Measurements from ENCODE around the gene ABHD12. TPM values are rescaled to one million over a fixed set of nuclear protein-coding genes. Genes with fewer than 3 reads are reported as not detected.

ABHD12 gene
- polyA plus RNA-seq, 3 donors from 2014 or later = 41.8 to 77.8 (median 49.2) TPM

- no peaks in the 10 kb centered on the region for H3K4me1 Mint-ChIP-seq
- DNase-seq = no peak
- peaks cover 4 to 21% (median 16%) of the 10 kb centered on the region in 3 donors for H3K36me3 Mint-ChIP-seq
- H3K9me3 Mint-ChIP-seq = no peaks in the 10 kb centered on the region
- H3K4me3 Mint-ChIP-seq = no peak overlapping the region
- peaks cover 2 to 6% (median 4%) of the 10 kb centered on the region in 3 donors for H3K27me3 Mint-ChIP-seq (ENCODE audit: low read depth in 3 of 3)
- H3K27ac Mint-ChIP-seq = no peak overlapping the region
Measured at GRCh38 chr20:25287631-25288290, 102.9 kb downstream of the ABHD12 start.

DNA sequence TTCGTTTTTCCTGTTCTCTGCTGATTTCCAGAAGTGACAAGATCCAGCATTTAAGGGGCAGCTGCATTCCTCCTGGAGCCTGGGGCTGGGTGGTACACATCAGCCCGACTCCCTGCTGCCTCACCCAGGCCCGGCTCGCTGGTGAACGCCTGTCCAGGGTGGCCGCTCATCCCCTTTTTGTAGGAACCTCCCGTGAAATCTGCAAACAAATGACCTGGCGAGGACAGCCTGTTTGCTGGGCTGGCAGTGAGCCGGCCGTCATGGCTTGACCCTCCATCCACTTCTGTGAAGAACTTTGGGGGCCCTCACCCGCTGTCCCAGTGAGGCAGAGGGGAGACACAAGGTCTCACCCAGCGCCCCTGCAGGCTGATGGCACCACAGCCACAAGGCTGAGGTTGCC, 103.7 kb downstream of the ABHD12 start:
- Mint-ChIP-seq H3K9me3 (no peaks in the 10 kb centered on the region), H3K4me1 (no peaks in the 10 kb centered on the region), H3K4me3 (no peak overlapping the region), H3K27me3 (ENCODE audit: low read depth in 3 of 3) (peaks cover 2 to 6% (median 4%) of the 10 kb centered on the region in 3 donors), H3K36me3 (peaks cover 4 to 21% (median 16%) of the 10 kb centered on the region in 3 donors), H3K27ac (no peak overlapping the region)
- DNase-seq = no peak

- Mint-ChIP-seq H3K4me1 (no peaks in the 10 kb centered on the region), H3K9me3 (no peaks in the 10 kb centered on the region), H3K27me3 (ENCODE audit: low read depth in 3 of 3) (peaks cover 2 to 6% (median 6%) of the 10 kb centered on the region in 3 donors), H3K4me3 (no peak overlapping the region), H3K36me3 (peaks cover 4 to 21% (median 16%) of the 10 kb centered on the region in 3 donors), H3K27ac (no peak overlapping the region)
- DNase-seq = no peak
Measured at GRCh38 chr20:25285856-25286798, 104.5 kb downstream of the ABHD12 start.

- H3K27ac Mint-ChIP-seq = no peak overlapping the region
- H3K36me3 Mint-ChIP-seq = peaks cover 4 to 21% (median 16%) of the 10 kb centered on the region in 3 donors
- peaks cover 2 to 6% (median 6%) of the 10 kb centered on the region in 3 donors for H3K27me3 Mint-ChIP-seq (ENCODE audit: low read depth in 3 of 3)
- no peaks in the 10 kb centered on the region for H3K4me1 Mint-ChIP-seq
- no peak for DNase-seq
- no peaks in the 10 kb centered on the region for H3K9me3 Mint-ChIP-seq
- H3K4me3 Mint-ChIP-seq = no peak overlapping the region
Measured at GRCh38 chr20:25285091-25285647, 105.5 kb downstream of the ABHD12 start.

DNA sequence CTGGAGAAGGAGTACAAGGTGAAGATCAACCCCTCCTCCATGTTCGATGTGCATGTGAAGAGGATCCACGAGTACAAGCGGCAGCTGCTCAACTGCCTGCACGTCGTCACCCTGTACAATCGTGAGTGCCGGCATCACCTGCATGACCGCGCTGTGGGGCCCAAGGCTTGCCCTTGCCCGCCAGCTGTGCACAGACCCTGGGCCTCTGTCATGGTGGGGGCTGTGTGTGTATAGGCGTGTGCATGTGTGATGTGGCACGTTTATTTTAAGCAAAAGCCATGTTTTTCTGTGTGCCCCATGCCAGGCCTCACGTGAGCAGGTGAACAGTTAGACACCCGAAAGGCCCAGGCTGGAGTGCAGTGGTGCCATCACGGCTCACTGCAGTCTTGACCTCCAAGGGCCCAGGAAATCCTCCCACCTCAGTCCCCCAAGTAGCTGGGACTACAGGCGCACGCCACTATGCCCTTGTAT, 106.5 kb downstream of the ABHD12 start:
- H3K9me3 Mint-ChIP-seq = no peaks in the 10 kb centered on the region
- peak overlapping the region in 2 of 6 donors; percentile 30 to 40 for H3K27ac Mint-ChIP-seq
- H3K36me3 Mint-ChIP-seq = peaks cover 2 to 24% (median 16%) of the 10 kb centered on the region in 3 donors
- no peak overlapping the region for H3K4me3 Mint-ChIP-seq
- H3K27me3 Mint-ChIP-seq (ENCODE audit: low read depth in 3 of 3) = peaks cover 2 to 6% (median 6%) of the 10 kb centered on the region in 3 donors
- no peak for DNase-seq
- H3K4me1 Mint-ChIP-seq = no peaks in the 10 kb centered on the region

DNA sequence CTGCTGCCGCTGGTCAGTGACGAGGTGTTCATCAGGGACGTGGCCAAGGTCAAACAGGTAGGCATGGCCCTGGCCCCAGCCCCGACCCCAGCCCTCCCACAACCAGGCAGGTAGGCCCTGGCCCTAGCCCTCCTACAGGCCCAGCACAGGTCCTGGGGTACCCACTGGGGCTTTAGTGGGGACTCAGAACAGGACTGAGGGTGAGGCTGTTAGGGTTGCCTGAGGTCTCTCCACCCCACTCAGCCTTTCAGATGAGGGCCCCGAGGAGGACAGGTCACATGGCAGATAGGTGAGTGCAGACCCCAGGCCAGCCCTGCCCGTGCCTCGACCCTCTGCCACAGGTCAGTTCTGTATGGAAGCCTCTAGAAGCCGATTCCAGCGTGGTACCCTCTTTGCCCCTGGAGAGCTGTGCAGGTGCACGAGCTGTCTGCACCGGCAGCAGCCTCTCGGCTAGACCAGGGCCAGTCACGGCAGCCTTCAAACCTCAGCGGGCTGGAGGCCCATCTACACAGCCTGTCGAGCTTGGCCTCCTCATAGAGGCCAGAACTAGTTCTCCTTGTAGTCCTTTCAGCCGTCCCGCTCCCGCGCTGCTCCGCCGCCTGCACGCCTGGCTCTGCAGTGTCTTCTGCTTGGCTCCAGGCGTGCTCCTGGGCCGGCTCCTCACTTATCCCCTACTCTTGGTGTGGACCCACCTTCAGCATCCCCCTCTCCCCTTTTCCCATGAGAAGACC, 107.2 kb downstream of the ABHD12 start:
- H3K9me3 Mint-ChIP-seq = no peaks in the 10 kb centered on the region
- DNase-seq = no peak
- H3K4me3 Mint-ChIP-seq = no peak overlapping the region
- H3K4me1 Mint-ChIP-seq = no peaks in the 10 kb centered on the region
- no peak overlapping the region for H3K27ac Mint-ChIP-seq
- peaks cover 0 to 24% (median 16%) of the 10 kb centered on the region in 3 donors for H3K36me3 Mint-ChIP-seq
- H3K27me3 Mint-ChIP-seq (ENCODE audit: low read depth in 3 of 3) = peaks cover 2 to 6% (median 5%) of the 10 kb centered on the region in 3 donors

DNA sequence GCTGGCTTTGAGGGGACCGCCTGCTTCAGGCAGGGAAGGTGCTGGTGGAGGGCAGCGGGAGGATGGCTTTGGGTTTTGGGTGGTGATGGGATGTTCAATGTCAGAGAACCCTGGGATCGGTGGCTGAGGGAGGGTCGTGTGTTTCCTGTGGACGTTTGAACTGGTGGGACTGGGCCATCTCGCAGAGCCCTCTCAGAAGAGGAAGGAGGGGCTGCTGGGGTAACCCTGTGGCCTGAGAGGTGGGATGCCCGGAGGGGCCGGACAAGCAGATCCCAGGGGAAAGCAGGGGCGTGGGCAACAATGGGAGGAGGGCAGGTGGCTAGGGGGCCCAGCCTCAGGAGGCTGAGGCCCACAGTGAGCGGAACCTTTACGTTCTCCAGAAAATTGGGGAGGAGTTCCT, 107.8 kb downstream of the ABHD12 start:
- DNase-seq = no peak
- H3K4me1 Mint-ChIP-seq = no peaks in the 10 kb centered on the region
- H3K27ac Mint-ChIP-seq = peak overlapping the region in 3 of 6 donors; percentile 17 to 73 (median 24)
- H3K36me3 Mint-ChIP-seq = peaks cover 0 to 24% (median 16%) of the 10 kb centered on the region in 3 donors
- peaks cover 2 to 6% (median 5%) of the 10 kb centered on the region in 3 donors for H3K27me3 Mint-ChIP-seq (ENCODE audit: low read depth in 3 of 3)
- H3K4me3 Mint-ChIP-seq = no peak overlapping the region
- no peaks in the 10 kb centered on the region for H3K9me3 Mint-ChIP-seq

GRCh38 chr20:25282034-25282781, 108.4 kb downstream of the ABHD12 start:
- Mint-ChIP-seq H3K4me1 (no peaks in the 10 kb centered on the region), H3K27ac (peak overlapping the region in 3 of 6 donors; percentile 17 to 73 (median 24)), H3K36me3 (peaks cover 0 to 27% (median 16%) of the 10 kb centered on the region in 3 donors), H3K27me3 (ENCODE audit: low read depth in 3 of 3) (peaks cover 2 to 6% (median 5%) of the 10 kb centered on the region in 3 donors), H3K4me3 (no peak overlapping the region), H3K9me3 (no peaks in the 10 kb centered on the region)
- DNase-seq = no peak

DNA sequence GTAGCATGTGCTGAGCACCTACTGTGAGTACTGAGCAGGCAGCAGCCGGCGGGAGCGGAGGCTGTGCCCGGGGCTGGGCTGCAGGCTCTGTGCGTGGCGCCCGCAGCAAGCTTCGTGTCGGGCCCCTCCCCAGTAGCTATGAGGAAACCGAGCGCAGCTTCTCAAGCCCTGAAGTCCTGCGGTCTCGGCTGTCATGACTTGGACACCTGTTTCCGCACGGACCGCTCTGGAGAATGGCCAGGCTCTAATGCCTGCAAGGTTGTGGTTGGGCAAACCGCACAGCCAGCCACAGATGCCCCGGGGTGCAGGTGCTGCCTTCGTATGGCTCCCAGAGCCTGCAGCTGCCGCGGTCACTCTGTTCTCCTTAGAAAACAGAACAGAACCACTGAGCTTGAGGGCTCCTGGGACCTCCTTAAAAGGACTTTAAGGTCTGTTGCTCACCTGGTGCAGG, 109.1 kb downstream of the ABHD12 start:
- H3K9me3 Mint-ChIP-seq = no peaks in the 10 kb centered on the region
- H3K27ac Mint-ChIP-seq = no peak overlapping the region
- DNase-seq = no peak
- no peak overlapping the region for H3K4me3 Mint-ChIP-seq
- H3K4me1 Mint-ChIP-seq = no peaks in the 10 kb centered on the region
- H3K27me3 Mint-ChIP-seq (ENCODE audit: low read depth in 3 of 3) = peaks cover 2 to 6% (median 5%) of the 10 kb centered on the region in 3 donors
- H3K36me3 Mint-ChIP-seq = peaks cover 0 to 22% (median 12%) of the 10 kb centered on the region in 3 donors

GRCh38 chr20:25280574-25281535, 109.8 kb downstream of the ABHD12 start:
- DNase-seq = no peak
- H3K36me3 Mint-ChIP-seq = peaks cover 0 to 17% (median 8%) of the 10 kb centered on the region in 3 donors
- no peak overlapping the region for H3K4me3 Mint-ChIP-seq
- H3K27me3 Mint-ChIP-seq (ENCODE audit: low read depth in 3 of 3) = peaks cover 0 to 8% (median 5%) of the 10 kb centered on the region in 3 donors
- no peak overlapping the region for H3K27ac Mint-ChIP-seq
- no peaks in the 10 kb centered on the region for H3K4me1 Mint-ChIP-seq
- no peaks in the 10 kb centered on the region for H3K9me3 Mint-ChIP-seq

GRCh38 chr20:25280051-25280573, 110.5 kb downstream of the ABHD12 start:
- no peak overlapping the region for H3K27ac Mint-ChIP-seq
- peaks cover 0 to 10% (median under 1%) of the 10 kb centered on the region in 3 donors for H3K36me3 Mint-ChIP-seq
- H3K4me3 Mint-ChIP-seq = no peak overlapping the region
- H3K4me1 Mint-ChIP-seq = no peaks in the 10 kb centered on the region
- no peaks in the 10 kb centered on the region for H3K9me3 Mint-ChIP-seq
- peaks cover 3 to 5% (median 4%) of the 10 kb centered on the region in 3 donors for H3K27me3 Mint-ChIP-seq (ENCODE audit: low read depth in 3 of 3)
- no peak for DNase-seq
